GM18873 (cell line): Measurements from ENCODE around the gene CYP3A7.
"Not testable (repeated sequence)": the region's sequence is repeated elsewhere in the genome, so short reads cannot be mapped to it uniquely, and the experiment has no call there.

Source experiments
- ATAC-seq: cut with Tn5 transposase; IDR thresholded peaks from one replicate; pipeline ENCODE4 v1.9.1; 2021; ENCODE audit warnings: mild to moderate bottlenecking, moderate library complexity, moderate number of reproducible peaks; ENCODE audit not compliant: unreplicated experiment, low FRiP score

The CYP3A7 gene

GRCh38 chr7:99709838-99710578, 25.0 kb downstream of the CYP3A7 start:
- no peak for ATAC-seq

DNA sequence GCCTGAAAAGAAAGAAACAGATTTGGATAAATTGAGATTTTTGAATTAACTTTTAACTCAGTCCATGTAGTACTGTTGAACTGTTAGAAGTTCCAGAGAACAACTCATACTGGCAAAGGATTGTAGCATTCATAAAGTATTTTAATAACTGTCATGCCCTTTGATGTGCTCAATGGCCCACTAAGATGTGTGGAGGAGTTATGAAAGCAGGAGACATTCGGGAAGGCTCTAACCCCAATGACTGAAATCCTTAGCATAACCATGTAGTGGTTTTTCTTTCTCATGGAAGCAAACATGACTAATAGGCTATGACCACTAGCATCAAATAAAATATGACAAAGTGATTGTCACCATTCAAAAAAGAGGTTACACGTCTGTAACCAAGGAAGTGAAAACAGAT, 25.7 kb downstream of the CYP3A7 start:
- no peak for ATAC-seq

GRCh38 chr7:99707096-99707495, 27.9 kb downstream of the CYP3A7 start:
- ATAC-seq: no peak

- ATAC-seq: no peak
These were observed 35.0 kb downstream of the CYP3A7 start for GRCh38 chr7:99699946-99700345.

DNA sequence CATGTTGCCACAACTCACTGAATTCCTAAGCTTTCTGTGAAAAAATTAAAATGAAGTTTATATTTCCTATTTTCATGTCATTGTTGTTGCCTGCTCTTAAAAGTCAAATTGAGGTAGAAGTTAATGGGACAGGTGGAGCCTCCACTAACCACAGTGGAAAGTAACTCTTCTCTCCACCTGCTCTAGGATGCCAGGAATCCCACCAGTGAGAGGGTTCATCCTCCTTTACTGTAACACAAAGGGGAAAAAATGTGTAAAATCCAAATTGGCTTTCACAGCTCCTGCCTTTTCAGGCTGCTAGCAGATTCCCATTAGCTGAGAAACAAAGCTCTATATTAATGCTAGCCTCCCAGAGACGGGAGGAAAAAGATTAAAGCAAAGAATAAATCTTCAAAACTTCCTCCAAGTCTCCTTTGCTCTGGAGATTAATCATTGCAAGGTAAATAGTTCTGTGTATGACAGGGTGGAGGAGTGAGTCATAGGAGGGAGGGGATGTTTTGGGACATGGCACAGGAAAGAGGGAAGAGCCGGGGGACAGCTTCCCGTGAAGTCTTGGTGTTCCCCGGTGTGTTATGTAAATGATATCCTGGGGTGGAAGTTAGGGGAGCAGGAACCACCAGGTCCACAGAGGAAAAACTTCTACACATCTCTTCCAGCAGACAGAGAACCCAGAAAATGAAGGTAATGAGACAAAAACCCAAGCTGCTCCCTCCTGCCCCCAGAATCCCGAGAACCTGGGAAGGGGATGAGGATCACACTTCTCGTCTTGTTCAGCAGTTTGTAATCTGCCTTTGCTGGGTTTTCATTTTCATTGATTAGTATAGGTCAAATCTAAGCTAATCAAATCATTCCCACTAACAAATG, 35.9 kb downstream of the CYP3A7 start:
- not testable (repeated sequence) for ATAC-seq

GRCh38 chr7:99694912-99695304, 40.1 kb downstream of the CYP3A7 start:
- ATAC-seq: no peak

GRCh38 chr7:99694201-99694911, 40.6 kb downstream of the CYP3A7 start:
- ATAC-seq: no peak

DNA sequence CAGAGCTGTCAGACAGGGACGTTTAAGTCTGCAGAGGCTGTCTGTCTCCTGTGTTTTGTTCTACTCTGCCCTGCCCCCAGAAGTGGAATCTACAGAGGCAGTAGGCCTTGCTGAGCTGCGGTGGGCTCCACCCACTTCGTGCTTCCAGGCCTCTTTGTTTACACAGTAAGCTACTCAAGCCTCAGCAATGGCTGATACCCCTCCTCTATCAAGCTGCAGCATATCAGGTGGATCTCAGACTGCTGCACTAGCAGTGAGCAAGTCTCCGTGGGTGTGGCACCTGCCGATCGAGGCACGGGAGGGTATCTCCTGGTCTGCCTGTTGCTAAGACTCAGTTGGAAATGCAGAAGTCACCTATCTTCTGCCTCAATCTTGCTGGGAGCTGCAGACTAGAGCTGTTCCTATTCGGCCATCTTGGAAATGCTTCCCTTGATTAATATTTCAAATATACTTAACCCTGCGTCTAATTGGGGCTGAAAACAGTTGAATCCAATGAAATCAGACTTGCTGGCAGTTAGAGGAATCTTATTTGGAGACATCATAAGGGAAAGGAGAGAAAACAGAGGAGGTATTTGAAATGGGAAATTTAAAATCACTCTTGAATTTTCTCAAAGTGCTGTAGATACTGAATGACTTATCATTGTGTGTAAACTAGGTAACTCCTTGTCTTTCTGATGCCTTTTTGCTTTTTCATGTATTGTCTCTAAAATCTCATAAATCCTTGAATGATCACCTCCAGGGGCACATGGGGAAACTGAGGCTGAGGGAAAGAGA, 41.4 kb downstream of the CYP3A7 start:
- ATAC-seq: no peak

GRCh38 chr7:99693100-99693426, 41.9 kb downstream of the CYP3A7 start:
- no peak for ATAC-seq

DNA sequence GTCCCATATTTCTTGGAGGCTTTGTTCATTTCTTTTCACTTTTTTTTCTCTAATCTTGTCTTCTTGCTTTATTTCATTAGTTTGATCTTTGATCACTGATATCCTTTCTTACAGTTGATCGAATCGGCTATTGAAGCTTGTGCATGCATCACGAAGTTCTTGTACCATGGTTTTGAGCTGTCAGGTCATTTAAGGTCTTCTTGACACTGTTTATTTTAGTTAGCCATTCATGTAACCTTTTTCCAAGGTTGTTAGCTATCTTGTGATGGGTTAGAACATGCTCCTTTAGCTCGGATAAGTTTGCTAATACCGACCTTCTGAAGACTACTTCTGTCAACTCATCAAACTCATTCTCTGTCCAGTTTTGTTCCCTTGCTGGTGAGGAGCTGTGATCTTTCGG, 42.4 kb downstream of the CYP3A7 start:
- ATAC-seq: not testable (repeated sequence)

DNA sequence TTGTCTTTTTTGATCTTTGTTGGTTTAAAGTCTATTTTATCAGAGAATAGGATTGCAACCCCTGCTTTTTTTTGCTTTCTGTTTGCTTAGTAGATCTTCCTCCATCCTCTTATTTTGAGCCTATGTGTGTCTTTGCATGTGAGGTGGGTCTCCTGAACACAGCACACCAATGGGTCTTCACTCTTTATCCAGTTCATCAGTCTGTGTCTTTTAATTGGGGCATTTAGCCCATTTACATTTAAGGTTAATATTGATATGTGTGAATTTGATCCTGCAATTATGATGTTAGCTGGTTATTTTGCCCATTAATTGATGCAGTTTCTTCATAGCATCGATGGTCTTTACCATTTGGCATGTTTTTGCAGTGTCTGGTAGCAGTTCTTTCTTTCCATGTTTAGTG, 43.3 kb downstream of the CYP3A7 start:
- ATAC-seq: not testable (repeated sequence)

DNA sequence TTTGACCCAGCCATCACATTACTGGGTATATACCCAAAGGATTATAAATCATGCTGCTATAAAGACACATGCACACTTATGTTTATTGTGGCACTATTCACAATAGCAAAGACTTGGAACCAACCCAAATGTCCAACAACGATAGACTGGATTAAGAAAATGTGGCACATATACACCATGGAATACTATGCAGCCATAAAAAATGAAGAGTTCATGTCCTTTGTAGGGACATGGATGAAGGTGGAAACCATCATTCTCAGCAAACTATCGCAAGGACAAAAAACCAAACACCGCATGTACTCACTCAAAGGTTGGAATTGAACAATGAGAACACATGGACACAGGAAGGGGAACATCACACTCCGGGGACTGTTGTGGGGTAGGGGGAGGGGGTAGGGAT, 44.1 kb downstream of the CYP3A7 start:
- not testable (repeated sequence) for ATAC-seq

- ATAC-seq: not testable (repeated sequence)
These were observed 49.0 kb downstream of the CYP3A7 start for GRCh38 chr7:99685871-99686608.

GRCh38 chr7:99685129-99685758, 49.8 kb downstream of the CYP3A7 start:
- no peak for ATAC-seq

DNA sequence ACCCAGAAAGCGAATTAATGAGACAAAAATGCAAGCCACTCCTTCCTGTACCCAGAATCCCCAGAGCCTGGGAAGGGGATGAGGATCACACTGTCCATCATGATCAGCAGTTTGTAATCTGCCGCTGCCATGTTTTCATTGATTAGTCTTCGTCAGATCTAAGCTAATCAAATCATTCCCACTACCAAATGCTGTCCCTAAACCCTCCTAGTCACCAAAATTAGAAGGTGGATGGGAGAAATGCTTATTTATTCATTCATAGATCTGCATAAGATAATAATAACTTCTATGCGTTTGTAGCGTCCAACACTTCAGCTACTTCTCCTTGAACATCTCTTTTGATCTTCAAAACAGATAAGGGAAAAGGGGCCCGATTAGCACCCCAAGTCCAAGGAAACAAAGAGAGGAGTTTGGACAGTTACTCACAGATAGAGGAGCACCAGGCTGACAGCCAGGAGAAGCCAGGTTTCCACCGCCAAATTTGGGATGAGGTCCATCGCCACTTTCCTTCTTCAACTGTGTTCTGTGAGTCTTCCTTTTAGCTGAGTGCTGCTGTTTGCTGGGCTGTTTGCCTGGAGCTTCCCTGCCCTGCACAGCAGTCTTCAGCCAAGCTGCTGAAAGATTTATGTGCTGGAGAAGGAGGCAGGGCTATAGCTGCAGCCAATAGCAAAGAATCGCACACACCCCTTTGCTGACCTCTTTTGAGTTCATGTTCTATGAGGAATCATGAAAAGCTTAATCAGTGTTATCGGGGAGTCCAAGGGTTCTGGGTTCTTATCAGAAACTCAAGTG, 55.4 kb downstream of the CYP3A7 start, which contains the start of gene CYP3A5:
CYP3A5 (minus strand) TSS at position 597 of the 792 bp plus-strand sequence; CDS start at position 497, 100 bp downstream.
- ATAC-seq: no peak

DNA sequence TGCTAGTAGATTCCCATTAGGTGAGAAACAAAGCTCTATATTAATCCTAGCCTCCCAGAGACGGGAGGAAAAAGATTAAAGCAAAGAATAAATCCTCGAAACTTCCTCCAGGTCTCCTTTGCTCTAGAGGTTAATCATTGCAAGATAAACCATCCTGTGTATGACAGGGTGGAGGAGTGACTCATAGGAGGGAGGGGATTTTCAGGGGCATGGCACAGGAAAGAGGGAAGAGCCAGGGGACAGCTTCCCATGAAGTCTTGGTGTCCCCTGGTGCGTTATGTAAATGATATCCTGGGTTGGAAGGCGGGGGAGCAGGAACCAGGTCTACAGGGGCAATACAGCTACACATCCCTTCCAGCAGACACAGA, 56.0 kb downstream of the CYP3A7 start:
- no peak for ATAC-seq

DNA sequence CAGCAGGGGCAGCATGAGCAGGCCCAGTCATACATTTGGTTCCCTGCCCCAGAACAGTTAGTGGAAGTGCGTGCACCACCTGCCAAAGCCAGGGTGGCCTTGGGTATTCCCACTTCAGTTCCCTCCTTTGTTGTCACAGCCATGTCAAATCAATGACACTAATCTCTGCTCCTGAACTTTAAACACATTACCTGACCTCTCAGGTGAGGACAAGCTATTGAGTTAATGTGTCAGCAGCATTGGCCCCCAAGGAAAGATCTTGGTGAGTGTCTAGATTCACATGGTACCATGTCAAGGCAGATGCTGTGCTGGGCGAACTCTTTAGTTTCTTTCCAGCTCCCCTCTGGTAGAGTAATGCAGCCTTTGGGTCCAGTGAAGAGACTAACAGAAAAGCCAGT, 57.3 kb downstream of the CYP3A7 start:
- no peak for ATAC-seq

- ATAC-seq: no peak
These were observed 57.9 kb downstream of the CYP3A7 start for GRCh38 chr7:99677013-99677647.
